HEK293 (cell line): ENCODE measurements around the gene PIGL.
A peak's percentile ranks its signal among the peaks of the same experiment; 100 is the strongest.

Experiments
- BCL11A ChIP-seq: fragments of 450-650 bp; formaldehyde crosslinking; IDR thresholded peaks from 2 replicates; pipeline ENCODE4 v1.5.1; 2016; ENCODE audit warnings: low read depth, missing biosample characterization, missing genetic modification characterization
- ZBTB1 ChIP-seq: fragments of 450-650 bp; formaldehyde crosslinking; IDR thresholded peaks from 2 replicates; pipeline ENCODE4 v1.5.1; 2016; ENCODE audit warnings: missing biosample characterization, missing genetic modification characterization
- ZBTB17 ChIP-seq: fragments of 450-650 bp; formaldehyde crosslinking; IDR thresholded peaks from 2 replicates; pipeline ENCODE4 v1.5.1; 2016; ENCODE audit warnings: missing biosample characterization, missing genetic modification characterization
- ZNF133 ChIP-seq: fragments of 450-650 bp; formaldehyde crosslinking; IDR thresholded peaks from 2 replicates; pipeline ENCODE4 v1.5.1; 2016; ENCODE audit warnings: missing biosample characterization, missing genetic modification characterization
- ZNF138 ChIP-seq: fragments of 450-650 bp; formaldehyde crosslinking; IDR thresholded peaks from 2 replicates; pipeline ENCODE4 v1.5.1; 2016; ENCODE audit warnings: missing biosample characterization, missing genetic modification characterization, borderline replicate concordance
- ZNF335 ChIP-seq: fragments of 450-650 bp; formaldehyde crosslinking; conservative IDR thresholded peaks from 2 replicates; pipeline ENCODE4 v1.5.1; 2016; ENCODE audit warnings: missing biosample characterization, missing genetic modification characterization
- ZNF629 ChIP-seq: fragments of 450-650 bp; formaldehyde crosslinking; IDR thresholded peaks from 2 replicates; pipeline ENCODE4 v1.5.1; 2017; ENCODE audit warnings: missing biosample characterization, missing genetic modification characterization
- TF ChIP-seq, protein P1 (sequence below): fragments of 450-650 bp; formaldehyde crosslinking; IDR thresholded peaks from 2 replicates; pipeline ENCODE4 v1.5.1; 2016; ENCODE audit warnings: missing biosample characterization, missing genetic modification characterization
- TF ChIP-seq, protein P2 (sequence below): fragments of 450-650 bp; formaldehyde crosslinking; optimal IDR thresholded peaks from 2 replicates; pipeline ENCODE3; 2016; ENCODE audit warnings: missing biosample characterization, mild to moderate bottlenecking, missing genetic modification characterization
- TF ChIP-seq, protein P3 (sequence below): fragments of 450-650 bp; formaldehyde crosslinking; IDR thresholded peaks from 2 replicates; pipeline ENCODE4 v1.5.1; 2016; ENCODE audit warnings: missing biosample characterization, missing genetic modification characterization

DNA sequence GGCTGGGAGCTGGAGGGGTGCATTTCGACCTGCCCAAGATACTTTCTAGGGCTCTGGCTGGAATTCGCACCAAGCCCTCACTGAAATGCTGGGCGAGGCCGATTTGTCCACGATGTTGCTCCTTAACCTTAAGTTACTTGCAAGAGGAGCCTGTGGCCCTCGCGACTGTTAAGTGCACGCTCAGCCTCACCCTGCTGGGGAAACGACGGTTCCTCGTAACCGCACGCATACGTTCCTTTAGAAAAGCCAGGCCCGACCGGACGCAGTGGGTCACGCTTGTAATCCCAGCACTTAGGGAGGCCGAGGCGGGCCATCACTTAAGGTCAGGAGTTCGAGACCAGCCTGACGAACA, 1.1 kb upstream of the PIGL start:
- TF ChIP-seq ZBTB17 (tag by site-specific recombination) (0 out of 2 replicates have a peak, but pooled peaks have one; percentile 0), ZBTB1 (no peak), ZNF138 (no peak), BCL11A (tag by site-specific recombination) (no peak), ZNF335 (tag by site-specific recombination) (no peak), ZNF629 (tag by site-specific recombination) (no peak), ZNF133 (tag by site-specific recombination) (no peak)
- TF ChIP-seq, protein P1, sequence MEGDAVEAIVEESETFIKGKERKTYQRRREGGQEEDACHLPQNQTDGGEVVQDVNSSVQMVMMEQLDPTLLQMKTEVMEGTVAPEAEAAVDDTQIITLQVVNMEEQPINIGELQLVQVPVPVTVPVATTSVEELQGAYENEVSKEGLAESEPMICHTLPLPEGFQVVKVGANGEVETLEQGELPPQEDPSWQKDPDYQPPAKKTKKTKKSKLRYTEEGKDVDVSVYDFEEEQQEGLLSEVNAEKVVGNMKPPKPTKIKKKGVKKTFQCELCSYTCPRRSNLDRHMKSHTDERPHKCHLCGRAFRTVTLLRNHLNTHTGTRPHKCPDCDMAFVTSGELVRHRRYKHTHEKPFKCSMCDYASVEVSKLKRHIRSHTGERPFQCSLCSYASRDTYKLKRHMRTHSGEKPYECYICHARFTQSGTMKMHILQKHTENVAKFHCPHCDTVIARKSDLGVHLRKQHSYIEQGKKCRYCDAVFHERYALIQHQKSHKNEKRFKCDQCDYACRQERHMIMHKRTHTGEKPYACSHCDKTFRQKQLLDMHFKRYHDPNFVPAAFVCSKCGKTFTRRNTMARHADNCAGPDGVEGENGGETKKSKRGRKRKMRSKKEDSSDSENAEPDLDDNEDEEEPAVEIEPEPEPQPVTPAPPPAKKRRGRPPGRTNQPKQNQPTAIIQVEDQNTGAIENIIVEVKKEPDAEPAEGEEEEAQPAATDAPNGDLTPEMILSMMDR (tag by site-specific recombination) = no peak; the same call in none of the 2 replicates
- TF ChIP-seq, protein P2, sequence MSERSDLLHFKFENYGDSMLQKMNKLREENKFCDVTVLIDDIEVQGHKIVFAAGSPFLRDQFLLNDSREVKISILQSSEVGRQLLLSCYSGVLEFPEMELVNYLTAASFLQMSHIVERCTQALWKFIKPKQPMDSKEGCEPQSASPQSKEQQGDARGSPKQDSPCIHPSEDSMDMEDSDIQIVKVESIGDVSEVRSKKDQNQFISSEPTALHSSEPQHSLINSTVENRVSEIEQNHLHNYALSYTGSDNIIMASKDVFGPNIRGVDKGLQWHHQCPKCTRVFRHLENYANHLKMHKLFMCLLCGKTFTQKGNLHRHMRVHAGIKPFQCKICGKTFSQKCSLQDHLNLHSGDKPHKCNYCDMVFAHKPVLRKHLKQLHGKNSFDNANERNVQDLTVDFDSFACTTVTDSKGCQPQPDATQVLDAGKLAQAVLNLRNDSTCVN = no peak
- TF ChIP-seq, protein P3, sequence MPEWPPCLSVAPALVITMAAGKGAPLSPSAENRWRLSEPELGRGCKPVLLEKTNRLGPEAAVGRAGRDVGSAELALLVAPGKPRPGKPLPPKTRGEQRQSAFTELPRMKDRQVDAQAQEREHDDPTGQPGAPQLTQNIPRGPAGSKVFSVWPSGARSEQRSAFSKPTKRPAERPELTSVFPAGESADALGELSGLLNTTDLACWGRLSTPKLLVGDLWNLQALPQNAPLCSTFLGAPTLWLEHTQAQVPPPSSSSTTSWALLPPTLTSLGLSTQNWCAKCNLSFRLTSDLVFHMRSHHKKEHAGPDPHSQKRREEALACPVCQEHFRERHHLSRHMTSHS (tag by site-specific recombination) = no peak
